DMS53 treated with DMSO at 0.1 percent for 48 hours (cell line): ENCODE results near the gene COL23A1.

Experiments
- DNase-seq: peaks from one replicate; lab custom pipeline; 2025; ENCODE audit not compliant: unreplicated experiment; lab: John Stamatoyannopoulos, UW

The COL23A1 gene

GRCh38 chr5:178536541-178537466 lies 53.4 kb downstream of the COL23A1 start:
- DNase-seq = no peak

- no peak for DNase-seq
These were observed 54.7 kb downstream of the COL23A1 start for GRCh38 chr5:178535299-178536175.

GRCh38 chr5:178533136-178533535 lies 57.1 kb downstream of the COL23A1 start:
- DNase-seq = no peak

GRCh38 chr5:178532666-178533065 lies 57.5 kb downstream of the COL23A1 start:
- DNase-seq = no peak

GRCh38 chr5:178532236-178532635 lies 58.0 kb downstream of the COL23A1 start:
- no peak for DNase-seq

GRCh38 chr5:178531786-178532185 lies 58.4 kb downstream of the COL23A1 start:
- no peak for DNase-seq

GRCh38 chr5:178530526-178530925 lies 59.7 kb downstream of the COL23A1 start:
- DNase-seq = no peak

- no peak for DNase-seq
These were observed 61.1 kb downstream of the COL23A1 start for GRCh38 chr5:178529080-178529479.

- no peak for DNase-seq
These were observed 62.5 kb downstream of the COL23A1 start for GRCh38 chr5:178527458-178528307.

- no peak for DNase-seq
These were observed 63.3 kb downstream of the COL23A1 start for GRCh38 chr5:178526773-178527457.

GRCh38 chr5:178525906-178526732 lies 64.1 kb downstream of the COL23A1 start:
- DNase-seq = no peak

- DNase-seq = no peak
These were observed 65.9 kb downstream of the COL23A1 start for GRCh38 chr5:178524093-178524882.

- DNase-seq = no peak
These were observed 67.8 kb downstream of the COL23A1 start for GRCh38 chr5:178522361-178522760.

- no peak for DNase-seq
These were observed 69.3 kb downstream of the COL23A1 start for GRCh38 chr5:178520851-178521250.

- DNase-seq = no peak
These were observed 70.4 kb downstream of the COL23A1 start for GRCh38 chr5:178519804-178520203.

- no peak for DNase-seq
These were observed 71.0 kb downstream of the COL23A1 start for GRCh38 chr5:178519155-178519554.

GRCh38 chr5:178516504-178517235 lies 73.5 kb downstream of the COL23A1 start:
- DNase-seq = no peak
